BLaER1 treated with 17β-estradiol and CSF1 and Interleukin-3, amounts not matched to agents 10 nM and 100 nM (cell line): ENCODE results near the gene OSBPL10.
A peak's percentile ranks its signal among the peaks of the same experiment; 100 is the strongest.

Experiments
- H3K27ac ChIP-seq, 11 experiments: shearing (Covaris generic); formaldehyde crosslinking; 2 replicates each; pipeline ENCODE4 v1.8.1; 2022
- H3K27me3 ChIP-seq, 11 experiments: shearing (Covaris generic); formaldehyde crosslinking; 2 replicates each; pipeline ENCODE4 v1.8.1; 2022
- H3K36me3 ChIP-seq, 11 experiments: shearing (Covaris generic); formaldehyde crosslinking; 2 replicates each; pipeline ENCODE4 v1.8.1; 2022
- H3K4me1 ChIP-seq, 10 experiments: shearing (Covaris generic); formaldehyde crosslinking; 2 replicates each; pipeline ENCODE4 v1.8.1; 2022
- H3K4me2 ChIP-seq, 11 experiments: shearing (Covaris generic); formaldehyde crosslinking; 2 replicates each; pipeline ENCODE4 v1.8.1; 2022
- H3K4me3 ChIP-seq, 10 experiments: shearing (Covaris generic); formaldehyde crosslinking; 2 replicates each; pipeline ENCODE4 v1.8.1; 2022
- H3K9ac ChIP-seq, 11 experiments: shearing (Covaris generic); formaldehyde crosslinking; 2 replicates each; pipeline ENCODE4 v1.8.1; 2022
- H3K9me3 ChIP-seq, 11 experiments: shearing (Covaris generic); formaldehyde crosslinking; replicated peaks in 1 of 11; 2 replicates each; pipeline ENCODE4 v1.8.1; 2022
- H4K20me1 ChIP-seq, 11 experiments: shearing (Covaris generic); formaldehyde crosslinking; 2 replicates each; pipeline ENCODE4 v1.8.1; 2022
- Cebpa-rat ChIP-seq, 11 experiments: shearing (Covaris generic); IDR thresholded peaks; 2 replicates each; pipeline ENCODE4 v1.8.1; 2022

The OSBPL10 gene

DNA sequence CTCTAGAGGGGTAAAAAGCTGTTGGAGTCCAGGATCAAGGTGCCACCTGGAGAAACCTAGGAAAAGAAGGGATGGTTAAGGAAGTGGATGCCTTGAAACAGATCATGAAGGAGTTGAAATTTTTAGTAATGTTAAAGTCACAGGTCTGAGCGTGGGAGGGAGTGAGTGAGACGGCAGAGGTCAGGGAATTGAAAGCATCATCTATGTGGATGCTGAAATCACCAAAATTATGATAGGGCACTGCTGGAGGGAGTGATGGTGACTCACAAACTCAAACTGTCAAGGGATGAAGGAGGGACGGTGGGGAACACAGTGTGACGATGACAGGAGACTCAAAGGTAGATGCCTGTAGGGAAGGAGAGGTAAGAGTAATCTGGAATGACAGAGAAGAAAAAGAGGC, 205.7 kb downstream of the OSBPL10 start:
- no peak for TF ChIP-seq Cebpa-rat (IDR thresholded peaks at IDR 0.05)
- no peak overlapping the region for H3K27ac ChIP-seq
- H3K4me3 ChIP-seq = no peak overlapping the region
- no peaks in the 10 kb centered on the region for H3K36me3 ChIP-seq
- H3K9ac ChIP-seq = no peak overlapping the region
- H4K20me1 ChIP-seq = no peaks in the 10 kb centered on the region
- H3K9me3 ChIP-seq = peaks cover 0 to 18% (median 11%) of the 10 kb centered on the region in 11 experiments; a peak in 10 of 22 replicates
- no peaks in the 10 kb centered on the region for H3K4me1 ChIP-seq
- H3K27me3 ChIP-seq = no peaks in the 10 kb centered on the region
- H3K4me2 ChIP-seq = no peak overlapping the region

- Histone ChIP-seq H3K9ac (no peak overlapping the region), H3K4me2 (no peak overlapping the region)
- TF ChIP-seq Cebpa-rat (IDR thresholded peaks at IDR 0.05) = no peak
Measured at GRCh38 chr3:31772758-31773473, 208.1 kb downstream of the OSBPL10 start.

DNA sequence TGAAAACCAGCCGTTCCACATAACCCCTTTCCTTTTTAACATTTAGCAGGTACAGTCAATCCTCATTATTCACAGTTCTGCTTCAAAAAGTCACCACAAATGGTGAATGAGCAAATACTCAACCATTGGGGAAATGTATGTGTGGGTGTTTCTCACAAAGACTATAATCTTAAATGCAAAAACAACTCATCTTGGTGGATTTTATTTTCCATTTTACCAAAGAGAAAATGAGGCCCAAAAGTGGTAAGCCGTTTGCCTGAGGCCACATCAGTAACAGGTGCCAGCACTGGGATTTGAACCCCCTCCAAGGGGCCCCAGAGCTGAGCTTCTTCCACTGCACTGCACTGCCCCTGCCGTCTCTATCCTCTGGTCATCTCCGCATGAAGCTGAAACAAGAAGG, 208.8 kb downstream of the OSBPL10 start:
- Histone ChIP-seq H4K20me1 (no peaks in the 10 kb centered on the region), H3K9ac (no peak overlapping the region), H3K27ac (no peak overlapping the region), H3K4me1 (no peaks in the 10 kb centered on the region), H3K4me3 (no peak overlapping the region), H3K36me3 (no peaks in the 10 kb centered on the region), H3K4me2 (no peak overlapping the region), H3K27me3 (no peaks in the 10 kb centered on the region), H3K9me3 (0 out of 22 replicates have a peak, but pooled peaks cover 0 to 2% (median 0%) of the 10 kb centered on the region in 11 experiments)
- no peak for TF ChIP-seq Cebpa-rat (IDR thresholded peaks at IDR 0.05)

More at GRCh38 chr3:31772758-31773473, 208.1 kb downstream of the OSBPL10 start:
- no peaks in the 10 kb centered on the region for H3K4me1 ChIP-seq
- H3K9me3 ChIP-seq = peaks cover 0 to 8% (median 3%) of the 10 kb centered on the region in 11 experiments; a peak in 7 of 22 replicates
- no peaks in the 10 kb centered on the region for H3K36me3 ChIP-seq
- no peaks in the 10 kb centered on the region for H3K27me3 ChIP-seq
- no peaks in the 10 kb centered on the region for H4K20me1 ChIP-seq
- H3K27ac ChIP-seq = no peak overlapping the region
- no peak overlapping the region for H3K4me3 ChIP-seq

- no peak overlapping the region for H3K4me2 ChIP-seq
- no peak overlapping the region for H3K9ac ChIP-seq
- no peak overlapping the region for H3K27ac ChIP-seq
- H3K4me1 ChIP-seq = peaks cover 0 to 2% (median 0%) of the 10 kb centered on the region in 10 experiments; a peak in 1 of 20 replicates
- H3K4me3 ChIP-seq = no peak overlapping the region
- no peak for TF ChIP-seq Cebpa-rat (IDR thresholded peaks at IDR 0.05)
- H3K9me3 ChIP-seq = no peaks in the 10 kb centered on the region
- H3K27me3 ChIP-seq = no peaks in the 10 kb centered on the region
- H4K20me1 ChIP-seq = no peaks in the 10 kb centered on the region
- H3K36me3 ChIP-seq = no peaks in the 10 kb centered on the region
Measured at GRCh38 chr3:31770822-31771326, 210.2 kb downstream of the OSBPL10 start.

DNA sequence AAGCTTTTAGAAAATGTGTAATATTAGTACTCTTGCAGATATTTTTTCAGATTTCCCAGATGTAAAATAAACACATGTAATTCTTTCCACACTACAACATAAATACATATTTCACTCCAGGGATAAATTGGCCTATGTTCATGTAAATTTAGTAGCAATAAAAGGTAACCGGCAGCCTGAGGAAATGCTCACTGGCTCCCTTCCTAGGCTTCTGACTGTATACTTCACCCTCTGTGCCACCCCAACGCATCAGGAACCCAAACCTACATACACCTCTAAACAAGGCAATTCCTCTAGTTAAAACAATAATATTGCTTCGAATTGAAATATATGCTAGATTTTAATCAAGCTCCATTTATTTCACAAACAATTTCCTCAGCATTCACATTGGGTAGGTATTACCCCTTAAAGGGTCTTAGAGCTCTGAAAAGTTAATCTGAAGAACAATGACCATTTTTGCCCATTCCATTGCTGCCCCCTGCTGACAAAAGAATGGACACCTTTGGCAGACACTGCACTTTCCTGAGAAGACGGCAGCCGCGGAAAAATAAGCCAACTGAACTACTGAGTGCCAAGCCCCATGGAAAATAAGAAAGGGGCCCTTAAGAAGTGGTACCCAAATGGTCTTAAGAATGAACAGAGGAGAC, 212.5 kb downstream of the OSBPL10 start:
- no peaks in the 10 kb centered on the region for H3K27me3 ChIP-seq
- no peak overlapping the region for H3K9ac ChIP-seq
- no peaks in the 10 kb centered on the region for H3K36me3 ChIP-seq
- H3K4me2 ChIP-seq = no peak overlapping the region
- H3K4me3 ChIP-seq = no peak overlapping the region
- H4K20me1 ChIP-seq = no peaks in the 10 kb centered on the region
- TF ChIP-seq Cebpa-rat (IDR thresholded peaks at IDR 0.05) = no peak
- peaks cover 0 to 6% (median 0%) of the 10 kb centered on the region in 10 experiments; a peak in 1 of 20 replicates for H3K4me1 ChIP-seq
- no peaks in the 10 kb centered on the region for H3K9me3 ChIP-seq
- H3K27ac ChIP-seq = no peak overlapping the region

GRCh38 chr3:31767920-31768319, 213.1 kb downstream of the OSBPL10 start:
- Histone ChIP-seq H3K4me3 (no peak overlapping the region), H3K9ac (no peak overlapping the region), H4K20me1 (no peaks in the 10 kb centered on the region), H3K4me1 (peaks cover 0 to 6% (median 0%) of the 10 kb centered on the region in 10 experiments; a peak in 1 of 20 replicates), H3K4me2 (no peak overlapping the region), H3K27ac (no peak overlapping the region), H3K36me3 (no peaks in the 10 kb centered on the region), H3K9me3 (no peaks in the 10 kb centered on the region), H3K27me3 (no peaks in the 10 kb centered on the region)
- no peak for TF ChIP-seq Cebpa-rat (IDR thresholded peaks at IDR 0.05)

GRCh38 chr3:31766669-31767068, 214.4 kb downstream of the OSBPL10 start:
- no peak overlapping the region for H3K4me2 ChIP-seq
- TF ChIP-seq Cebpa-rat (IDR thresholded peaks at IDR 0.05) = no peak
- no peak overlapping the region for H3K9ac ChIP-seq
- peaks cover 0 to 6% (median 0%) of the 10 kb centered on the region in 10 experiments; a peak in 1 of 20 replicates for H3K4me1 ChIP-seq
- no peaks in the 10 kb centered on the region for H4K20me1 ChIP-seq
- no peaks in the 10 kb centered on the region for H3K27me3 ChIP-seq
- H3K4me3 ChIP-seq = no peak overlapping the region
- H3K27ac ChIP-seq = no peak overlapping the region
- no peaks in the 10 kb centered on the region for H3K9me3 ChIP-seq
- H3K36me3 ChIP-seq = no peaks in the 10 kb centered on the region

- Histone ChIP-seq H3K4me1 (peaks cover 0 to 6% (median 0%) of the 10 kb centered on the region in 10 experiments; a peak in 1 of 20 replicates), H3K4me2 (0 out of 22 replicates have a peak overlapping the region, but pooled peaks of 1 of the 11 experiments have one; percentile 3), H3K27me3 (no peaks in the 10 kb centered on the region), H4K20me1 (no peaks in the 10 kb centered on the region), H3K9me3 (no peaks in the 10 kb centered on the region), H3K9ac (no peak overlapping the region), H3K36me3 (no peaks in the 10 kb centered on the region), H3K27ac (no peak overlapping the region), H3K4me3 (no peak overlapping the region)
- no peak for TF ChIP-seq Cebpa-rat (IDR thresholded peaks at IDR 0.05)
Measured at GRCh38 chr3:31765871-31766270, 215.2 kb downstream of the OSBPL10 start.

GRCh38 chr3:31763731-31764130, 217.3 kb downstream of the OSBPL10 start:
- TF ChIP-seq Cebpa-rat (IDR thresholded peaks at IDR 0.05) = no peak

More at GRCh38 chr3:31763731-31764130, 217.3 kb downstream of the OSBPL10 start:
- Histone ChIP-seq H3K4me2 (no peak overlapping the region), H4K20me1 (no peaks in the 10 kb centered on the region), H3K9me3 (no peaks in the 10 kb centered on the region), H3K36me3 (no peaks in the 10 kb centered on the region), H3K9ac (no peak overlapping the region), H3K4me3 (no peak overlapping the region), H3K27ac (no peak overlapping the region), H3K4me1 (peaks cover 0 to 6% (median 0%) of the 10 kb centered on the region in 10 experiments; a peak in 1 of 20 replicates), H3K27me3 (no peaks in the 10 kb centered on the region)
